Type B pancreatic cell (in vitro differentiated cells): ENCODE measurements around the gene MANSC1. TPM values are rescaled to one million over a fixed set of nuclear protein-coding genes. Genes with fewer than 3 reads are reported as not detected.

Source experiments
- DNase-seq: peaks from one replicate; pipeline ENCODE4 v3.0.0; 2021; ENCODE audit warnings: mixed read lengths; ENCODE audit not compliant: unreplicated experiment; ENCODE audit errors: extremely low spot score
- H3K27ac Mint-ChIP-seq: 2 replicates; pipeline ENCODE4 v1.8.0; 2021; ENCODE audit warnings: mild to moderate bottlenecking, mixed read lengths
- H3K27me3 Mint-ChIP-seq: 2 replicates; pipeline ENCODE4 v1.8.0; 2021; ENCODE audit warnings: mixed read lengths
- H3K36me3 Mint-ChIP-seq: 2 replicates; pipeline ENCODE4 v1.8.0; 2021; ENCODE audit warnings: mixed read lengths
- H3K4me1 Mint-ChIP-seq: one replicate; pipeline ENCODE4 v1.8.0; 2021; ENCODE audit warnings: mixed read lengths; ENCODE audit not compliant: unreplicated experiment
- H3K4me3 Mint-ChIP-seq: 2 replicates; pipeline ENCODE4 v1.8.0; 2021; ENCODE audit warnings: mild to moderate bottlenecking, mixed read lengths
- H3K9me3 Mint-ChIP-seq: 2 replicates; pipeline ENCODE4 v1.8.0; 2021; ENCODE audit warnings: mixed read lengths
- CTCF ChIP-seq: fragments of 200-600 bp; sonication (generic); conservative IDR thresholded peaks from 2 replicates; pipeline ENCODE4 v1.5.0; 2021; ENCODE audit warnings: antibody characterized with exemption, mild to moderate bottlenecking
- total RNA-seq: library from RNA; stranded (reverse); gene quantifications from 2 replicates; pipeline ENCODE4 v1.2.1, GENCODE V29; 2021; ENCODE audit warnings: low replicate concordance

MANSC1 gene
- total RNA-seq, 1 donor from 2014 or later = 16.8 TPM

DNA sequence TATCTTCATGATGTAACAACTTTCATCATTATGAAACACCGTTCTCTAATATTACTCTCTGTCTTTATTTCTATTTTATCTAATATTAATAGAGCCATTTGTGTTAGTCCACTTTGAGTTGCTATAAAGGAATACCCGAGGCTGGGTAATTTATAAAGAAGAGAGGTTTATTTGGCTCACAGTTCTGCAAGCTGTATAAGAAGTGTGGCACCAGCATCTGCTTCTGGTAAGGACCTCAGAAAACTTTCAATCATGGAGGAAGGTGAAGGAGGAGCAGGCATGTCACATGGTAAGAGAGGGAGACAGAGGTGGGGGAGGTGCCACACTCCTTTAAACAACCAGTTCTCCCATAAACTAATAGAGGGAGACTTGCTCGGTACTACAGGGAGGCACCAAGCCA lies 31.9 kb upstream of the MANSC1 start:
- DNase-seq = no peak
- H3K27ac Mint-ChIP-seq = no peak overlapping the region
- no peak for TF ChIP-seq CTCF
- H3K27me3 Mint-ChIP-seq = no peaks in the 10 kb centered on the region
- peaks cover 29% of the 10 kb centered on the region for H3K36me3 Mint-ChIP-seq
- peaks cover 16% of the 10 kb centered on the region for H3K4me1 Mint-ChIP-seq
- H3K9me3 Mint-ChIP-seq = no peaks in the 10 kb centered on the region
- H3K4me3 Mint-ChIP-seq = no peak overlapping the region

- no peak for TF ChIP-seq CTCF
- Mint-ChIP-seq H3K27me3 (no peaks in the 10 kb centered on the region), H3K36me3 (peaks cover 32% of the 10 kb centered on the region), H3K4me3 (no peak overlapping the region), H3K9me3 (no peaks in the 10 kb centered on the region), H3K4me1 (peaks cover 16% of the 10 kb centered on the region), H3K27ac (no peak overlapping the region)
- DNase-seq = no peak
These were observed 31.0 kb upstream of the MANSC1 start for GRCh38 chr12:12380949-12381593.

- no peaks in the 10 kb centered on the region for H3K9me3 Mint-ChIP-seq
- H3K4me1 Mint-ChIP-seq = peaks cover 13% of the 10 kb centered on the region
- no peak overlapping the region for H3K4me3 Mint-ChIP-seq
- no peaks in the 10 kb centered on the region for H3K27me3 Mint-ChIP-seq
- peak overlapping the region; percentile 7 for H3K27ac Mint-ChIP-seq
- no peak for DNase-seq
- peaks cover 31% of the 10 kb centered on the region for H3K36me3 Mint-ChIP-seq
- TF ChIP-seq CTCF = no peak
These were observed 30.0 kb upstream of the MANSC1 start for GRCh38 chr12:12379831-12380730.

- Mint-ChIP-seq H3K27ac (no peak overlapping the region), H3K4me1 (peaks cover 5% of the 10 kb centered on the region), H3K36me3 (peaks cover 25% of the 10 kb centered on the region), H3K27me3 (no peaks in the 10 kb centered on the region), H3K9me3 (no peaks in the 10 kb centered on the region), H3K4me3 (no peak overlapping the region)
- DNase-seq = no peak
- TF ChIP-seq CTCF = no peak
These were observed 28.6 kb upstream of the MANSC1 start for GRCh38 chr12:12378616-12379015.

GRCh38 chr12:12376646-12377448 lies 26.8 kb upstream of the MANSC1 start:
- H3K4me3 Mint-ChIP-seq = no peak overlapping the region
- no peak for DNase-seq
- peak overlapping the region; percentile 68 for H3K27ac Mint-ChIP-seq
- H3K9me3 Mint-ChIP-seq = no peaks in the 10 kb centered on the region
- TF ChIP-seq CTCF = peak; percentile 92
- H3K4me1 Mint-ChIP-seq = peaks cover 5% of the 10 kb centered on the region
- no peaks in the 10 kb centered on the region for H3K27me3 Mint-ChIP-seq
- peaks cover 25% of the 10 kb centered on the region for H3K36me3 Mint-ChIP-seq
